Measurements from ENCODE around the gene RIMS3.
A peak's percentile ranks its signal among the peaks of the same experiment; 100 is the strongest.

RIMS3 gene

DNA sequence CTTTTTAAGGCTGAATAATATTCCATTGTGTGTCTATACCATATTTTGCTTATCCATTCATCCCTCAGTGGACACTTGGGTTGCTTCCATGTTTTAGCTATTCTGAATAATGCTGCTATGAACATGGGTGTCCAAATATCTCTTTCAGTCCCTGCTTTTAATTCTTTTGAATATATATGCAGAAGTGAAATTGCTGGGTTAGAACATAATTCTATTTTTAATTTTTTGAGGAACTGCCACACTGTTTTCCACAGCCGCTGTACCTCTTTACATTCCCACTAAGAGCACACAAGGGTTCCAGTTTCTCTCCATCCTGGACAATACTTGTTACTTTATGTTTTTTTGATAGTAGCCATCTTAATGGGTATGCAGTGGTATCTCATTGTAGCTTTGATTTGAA lies 65.6 kb downstream of the RIMS3 start:
- Histone ChIP-seq H3K9ac (ENCODE audit: low read length) (no peak overlapping the region), H3K79me2 (ENCODE audit: control insufficient read depth, insufficient read depth, low read length) (no peaks in the 10 kb centered on the region), H2BK120ac (ENCODE audit: low read depth, low read length) (no peak overlapping the region), H3K4me3 (ENCODE audit: low read length) (no peak overlapping the region), H3K23ac (ENCODE audit: low read length) (no peak overlapping the region), H3K4ac (ENCODE audit: low read depth, low read length) (no peak overlapping the region), H3K18ac (ENCODE audit: low read length) (no peak overlapping the region), H2BK15ac (replicated peaks; ENCODE audit: low read depth) (no peak overlapping the region), H4K8ac (ENCODE audit: low read depth, low read length) (no peak overlapping the region), H3K4me1 (ENCODE audit: control insufficient read depth, low read depth, low read length) (no peaks in the 10 kb centered on the region), H3K79me1 (ENCODE audit: low read length) (no peaks in the 10 kb centered on the region), H2BK5ac (ENCODE audit: low read length) (no peak overlapping the region), H4K5ac (ENCODE audit: low read length) (no peak overlapping the region), H3K36me3 (ENCODE audit: control insufficient read depth, insufficient read depth, low read length) (no peaks in the 10 kb centered on the region), H3K56ac (ENCODE audit: low read length) (no peak overlapping the region), H3K27me3 (ENCODE audit: insufficient read depth, low read length, poor library complexity) (no peaks in the 10 kb centered on the region), H3K27ac (ENCODE audit: low read depth, low read length) (no peak overlapping the region), H3K4me2 (ENCODE audit: low read length) (no peak overlapping the region), H2AK5ac (ENCODE audit: low read length) (no peak overlapping the region)
- WGBS (ENCODE audit: extremely low coverage, insufficient coverage, low lambda C conversion rate) = no CpG with 5 or more reads among the region's 1 CpG
- no peak for DNase-seq

- Histone ChIP-seq H3K36me3 (ENCODE audit: control insufficient read depth, insufficient read depth, low read length) (no peaks in the 10 kb centered on the region), H3K4ac (ENCODE audit: low read depth, low read length) (no peak overlapping the region), H3K4me2 (ENCODE audit: low read length) (no peak overlapping the region), H3K27ac (ENCODE audit: low read depth, low read length) (no peak overlapping the region), H2BK15ac (replicated peaks; ENCODE audit: low read depth) (no peak overlapping the region), H3K27me3 (ENCODE audit: insufficient read depth, low read length, poor library complexity) (no peaks in the 10 kb centered on the region), H3K18ac (ENCODE audit: low read length) (no peak overlapping the region), H4K5ac (ENCODE audit: low read length) (no peak overlapping the region), H3K4me3 (ENCODE audit: low read length) (no peak overlapping the region), H4K8ac (ENCODE audit: low read depth, low read length) (no peak overlapping the region), H2BK5ac (ENCODE audit: low read length) (no peak overlapping the region), H3K9ac (ENCODE audit: low read length) (no peak overlapping the region), H3K23ac (ENCODE audit: low read length) (no peak overlapping the region), H2AK5ac (ENCODE audit: low read length) (no peak overlapping the region), H3K56ac (ENCODE audit: low read length) (no peak overlapping the region), H3K4me1 (ENCODE audit: control insufficient read depth, low read depth, low read length) (no peaks in the 10 kb centered on the region), H2BK120ac (ENCODE audit: low read depth, low read length) (no peak overlapping the region), H3K79me1 (ENCODE audit: low read length) (no peaks in the 10 kb centered on the region), H3K79me2 (ENCODE audit: control insufficient read depth, insufficient read depth, low read length) (no peaks in the 10 kb centered on the region)
- no peak for DNase-seq
- WGBS (ENCODE audit: extremely low coverage, insufficient coverage, low lambda C conversion rate) = no CpG with 5 or more reads among the region's 7 CpGs
Measured at GRCh38 chr1:40595623-40596022, 69.9 kb downstream of the RIMS3 start.

- Histone ChIP-seq H2BK15ac (replicated peaks; ENCODE audit: low read depth) (no peak overlapping the region), H3K18ac (ENCODE audit: low read length) (no peak overlapping the region), H4K5ac (ENCODE audit: low read length) (no peak overlapping the region), H3K36me3 (ENCODE audit: control insufficient read depth, insufficient read depth, low read length) (no peaks in the 10 kb centered on the region), H4K8ac (ENCODE audit: low read depth, low read length) (no peak overlapping the region), H3K79me2 (ENCODE audit: control insufficient read depth, insufficient read depth, low read length) (no peaks in the 10 kb centered on the region), H3K27ac (ENCODE audit: low read depth, low read length) (no peak overlapping the region), H3K4ac (ENCODE audit: low read depth, low read length) (no peak overlapping the region), H2BK5ac (ENCODE audit: low read length) (no peak overlapping the region), H3K79me1 (ENCODE audit: low read length) (no peaks in the 10 kb centered on the region), H3K4me3 (ENCODE audit: low read length) (no peak overlapping the region), H3K56ac (ENCODE audit: low read length) (no peak overlapping the region), H3K9ac (ENCODE audit: low read length) (no peak overlapping the region), H2BK120ac (ENCODE audit: low read depth, low read length) (no peak overlapping the region), H3K23ac (ENCODE audit: low read length) (no peak overlapping the region), H3K4me2 (ENCODE audit: low read length) (no peak overlapping the region), H3K4me1 (ENCODE audit: control insufficient read depth, low read depth, low read length) (no peaks in the 10 kb centered on the region), H3K27me3 (ENCODE audit: insufficient read depth, low read length, poor library complexity) (no peaks in the 10 kb centered on the region), H2AK5ac (ENCODE audit: low read length) (no peak overlapping the region)
- no CpG with 5 or more reads among the region's 3 CpGs for WGBS (ENCODE audit: extremely low coverage, insufficient coverage, low lambda C conversion rate)
- DNase-seq = no peak
Measured at GRCh38 chr1:40594187-40594531, 71.3 kb downstream of the RIMS3 start.

DNA sequence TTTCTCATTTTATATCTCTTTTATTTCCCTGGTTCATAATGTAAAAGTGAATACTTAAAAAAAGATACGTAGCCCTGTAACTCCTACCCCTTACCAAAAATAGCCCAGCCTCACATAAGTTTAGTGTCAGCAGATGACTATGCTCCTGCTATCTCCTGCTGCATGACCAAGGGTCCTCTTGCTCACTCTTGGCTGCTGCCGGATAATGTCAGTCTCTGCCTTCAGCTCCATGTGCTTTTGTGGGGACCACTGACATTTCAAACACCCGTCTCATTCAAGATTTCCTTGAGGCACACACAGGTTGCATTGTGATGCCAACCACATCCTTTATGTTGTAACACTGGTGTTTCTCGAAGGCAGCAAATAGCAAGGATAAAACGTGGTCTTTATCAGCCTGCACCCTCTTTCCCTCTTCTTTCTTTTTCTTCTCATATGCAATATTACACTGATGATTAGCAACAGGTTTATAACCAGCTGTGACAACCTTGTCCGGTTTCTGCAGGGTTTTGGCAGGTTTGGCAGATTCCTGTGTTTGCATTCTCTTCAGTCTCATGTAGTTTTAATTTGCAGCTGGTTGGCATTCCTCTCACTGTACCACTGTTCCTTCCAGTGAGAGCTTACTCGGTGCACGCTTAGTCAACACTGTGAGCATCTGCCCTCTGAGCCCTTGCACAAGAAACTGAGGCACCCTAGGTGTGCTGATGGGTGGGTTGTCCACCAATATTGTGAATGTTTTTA lies 71.9 kb downstream of the RIMS3 start:
- Histone ChIP-seq H3K27me3 (ENCODE audit: insufficient read depth, low read length, poor library complexity) (no peaks in the 10 kb centered on the region), H3K4ac (ENCODE audit: low read depth, low read length) (no peak overlapping the region), H2AK5ac (ENCODE audit: low read length) (no peak overlapping the region), H3K4me3 (ENCODE audit: low read length) (no peak overlapping the region), H2BK15ac (replicated peaks; ENCODE audit: low read depth) (no peak overlapping the region), H3K23ac (ENCODE audit: low read length) (no peak overlapping the region), H3K79me1 (ENCODE audit: low read length) (no peaks in the 10 kb centered on the region), H3K36me3 (ENCODE audit: control insufficient read depth, insufficient read depth, low read length) (no peaks in the 10 kb centered on the region), H2BK120ac (ENCODE audit: low read depth, low read length) (no peak overlapping the region), H2BK5ac (ENCODE audit: low read length) (no peak overlapping the region), H3K4me1 (ENCODE audit: control insufficient read depth, low read depth, low read length) (no peaks in the 10 kb centered on the region), H3K9ac (ENCODE audit: low read length) (no peak overlapping the region), H3K56ac (ENCODE audit: low read length) (no peak overlapping the region), H3K27ac (ENCODE audit: low read depth, low read length) (no peak overlapping the region), H3K79me2 (ENCODE audit: control insufficient read depth, insufficient read depth, low read length) (no peaks in the 10 kb centered on the region), H4K8ac (ENCODE audit: low read depth, low read length) (no peak overlapping the region), H3K4me2 (ENCODE audit: low read length) (no peak overlapping the region), H3K18ac (ENCODE audit: low read length) (no peak overlapping the region), H4K5ac (ENCODE audit: low read length) (no peak overlapping the region)
- no CpG with 5 or more reads among the region's 8 CpGs for WGBS (ENCODE audit: extremely low coverage, insufficient coverage, low lambda C conversion rate)
- no peak for DNase-seq

DNA sequence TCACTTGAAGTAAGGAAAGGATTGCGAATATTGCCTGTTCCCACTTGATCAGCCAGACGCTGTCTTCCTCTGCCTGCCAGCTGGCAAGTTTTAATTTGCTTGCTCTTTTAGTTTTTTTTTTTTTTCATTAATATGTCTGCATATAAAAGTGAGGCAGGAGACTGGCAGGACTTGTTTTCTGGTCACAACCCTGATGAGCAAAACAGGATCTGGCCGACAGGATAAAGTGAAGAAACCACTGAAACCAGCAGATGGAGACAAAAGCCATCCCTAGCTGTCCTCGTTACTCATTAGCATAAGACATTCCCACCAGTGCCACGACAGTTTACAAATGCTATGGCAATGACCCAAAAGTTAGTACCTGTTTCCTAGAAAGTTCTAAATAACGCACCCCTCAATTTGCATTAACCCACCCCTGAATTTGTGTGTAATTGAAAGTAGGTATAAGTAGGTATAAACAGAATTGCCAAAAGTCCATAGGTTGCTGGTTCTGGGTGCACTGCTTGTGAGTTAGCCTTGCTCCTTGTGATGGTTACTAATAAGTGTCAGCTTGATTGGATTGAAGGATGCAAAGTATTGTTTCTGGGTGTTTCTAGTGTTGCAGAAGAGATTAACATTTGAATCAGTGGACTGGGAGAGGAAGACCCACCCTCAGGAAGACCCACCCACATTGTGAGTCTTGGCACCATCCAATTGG lies 73.2 kb downstream of the RIMS3 start:
- peak; percentile 30 for DNase-seq
- Histone ChIP-seq H2AK5ac (ENCODE audit: low read length) (no peak overlapping the region), H3K27me3 (ENCODE audit: insufficient read depth, low read length, poor library complexity) (no peaks in the 10 kb centered on the region), H3K9ac (ENCODE audit: low read length) (no peak overlapping the region), H4K5ac (ENCODE audit: low read length) (no peak overlapping the region), H3K79me1 (ENCODE audit: low read length) (no peaks in the 10 kb centered on the region), H3K79me2 (ENCODE audit: control insufficient read depth, insufficient read depth, low read length) (no peaks in the 10 kb centered on the region), H3K36me3 (ENCODE audit: control insufficient read depth, insufficient read depth, low read length) (no peaks in the 10 kb centered on the region), H2BK120ac (ENCODE audit: low read depth, low read length) (no peak overlapping the region), H3K4me1 (ENCODE audit: control insufficient read depth, low read depth, low read length) (no peaks in the 10 kb centered on the region), H4K8ac (ENCODE audit: low read depth, low read length) (no peak overlapping the region), H3K27ac (ENCODE audit: low read depth, low read length) (no peak overlapping the region), H3K4me3 (ENCODE audit: low read length) (no peak overlapping the region), H2BK5ac (ENCODE audit: low read length) (no peak overlapping the region), H3K56ac (ENCODE audit: low read length) (no peak overlapping the region), H3K4me2 (ENCODE audit: low read length) (no peak overlapping the region), H3K18ac (ENCODE audit: low read length) (no peak overlapping the region), H3K23ac (ENCODE audit: low read length) (no peak overlapping the region), H2BK15ac (replicated peaks; ENCODE audit: low read depth) (no peak overlapping the region), H3K4ac (ENCODE audit: low read depth, low read length) (no peak overlapping the region)
- no CpG with 5 or more reads among the region's 6 CpGs for WGBS (ENCODE audit: extremely low coverage, insufficient coverage, low lambda C conversion rate)
